ENCODE data around the gene DNAJB2.

DNA sequence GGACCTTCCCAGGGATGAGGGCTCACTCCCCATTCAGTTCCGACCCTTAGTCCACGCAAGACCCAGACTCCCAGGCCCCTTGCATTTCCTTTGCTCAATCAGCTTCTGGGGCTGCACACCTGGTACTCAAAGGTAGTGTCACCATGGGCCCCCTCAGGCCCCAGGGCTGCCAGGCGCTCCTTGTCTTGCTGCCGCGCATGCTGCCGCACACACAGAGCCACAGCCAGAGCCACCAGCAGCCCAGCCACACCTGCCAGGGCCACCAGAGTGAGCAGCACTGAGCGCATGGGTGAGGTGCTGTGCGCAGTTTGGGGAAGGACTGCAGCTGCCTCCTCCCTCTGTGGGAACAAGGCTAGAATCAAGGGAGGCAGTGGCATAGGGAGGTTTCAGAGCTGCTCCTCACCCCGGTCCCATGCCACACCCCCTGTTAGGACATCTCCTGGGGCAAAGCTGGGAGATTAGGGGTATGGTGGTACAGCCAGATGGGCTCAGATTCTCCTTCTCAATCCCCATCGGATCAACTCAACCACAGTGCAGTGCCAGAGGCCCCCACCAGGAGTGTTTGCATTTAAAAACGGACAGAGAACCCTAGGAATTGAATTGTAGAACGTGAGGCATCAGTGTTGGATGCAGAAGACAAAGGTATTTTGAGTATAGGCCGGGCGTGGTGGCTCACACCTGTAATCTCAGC, 18.7 kb downstream of the DNAJB2 start:
- TF ChIP-seq, protein P1, sequence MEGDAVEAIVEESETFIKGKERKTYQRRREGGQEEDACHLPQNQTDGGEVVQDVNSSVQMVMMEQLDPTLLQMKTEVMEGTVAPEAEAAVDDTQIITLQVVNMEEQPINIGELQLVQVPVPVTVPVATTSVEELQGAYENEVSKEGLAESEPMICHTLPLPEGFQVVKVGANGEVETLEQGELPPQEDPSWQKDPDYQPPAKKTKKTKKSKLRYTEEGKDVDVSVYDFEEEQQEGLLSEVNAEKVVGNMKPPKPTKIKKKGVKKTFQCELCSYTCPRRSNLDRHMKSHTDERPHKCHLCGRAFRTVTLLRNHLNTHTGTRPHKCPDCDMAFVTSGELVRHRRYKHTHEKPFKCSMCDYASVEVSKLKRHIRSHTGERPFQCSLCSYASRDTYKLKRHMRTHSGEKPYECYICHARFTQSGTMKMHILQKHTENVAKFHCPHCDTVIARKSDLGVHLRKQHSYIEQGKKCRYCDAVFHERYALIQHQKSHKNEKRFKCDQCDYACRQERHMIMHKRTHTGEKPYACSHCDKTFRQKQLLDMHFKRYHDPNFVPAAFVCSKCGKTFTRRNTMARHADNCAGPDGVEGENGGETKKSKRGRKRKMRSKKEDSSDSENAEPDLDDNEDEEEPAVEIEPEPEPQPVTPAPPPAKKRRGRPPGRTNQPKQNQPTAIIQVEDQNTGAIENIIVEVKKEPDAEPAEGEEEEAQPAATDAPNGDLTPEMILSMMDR (IDR thresholded peaks at IDR 0.05) = no peak
- TF ChIP-seq POLR2AphosphoS5 (IDR thresholded peaks at IDR 0.05) (no peak), EP300 (IDR thresholded peaks at IDR 0.05; ENCODE audit: low read depth) (no peak)
